Gastroesophageal sphincter (tissue), 4 donors: ENCODE measurements around the gene PTPRK. TPM values are rescaled to one million over a fixed set of nuclear protein-coding genes. Genes with fewer than 3 reads are reported as not detected.

ENCODE experiments used
- ATAC-seq: fragments of 150-250 bp; one replicate; pipeline ENCODE4 v1.9.1; 2016; ENCODE audit warnings: mild to moderate bottlenecking, moderate library complexity
- H3K27ac ChIP-seq, 4 donors: fragments of 200-600 bp; sonication (generic) in 3 of 4; 1 replicate in 3 of 4; 2 replicates in 1 of 4; pipeline ENCODE4 v1.5.1; 2016 to 2019
- H3K27me3 ChIP-seq: fragments of 200-600 bp; sonication (generic); one replicate; pipeline ENCODE4 v1.5.1; 2019
- H3K36me3 ChIP-seq, 2 donors: fragments of 200-600 bp; sonication (generic); one replicate each; pipeline ENCODE4 v1.5.1; 2019; ENCODE audit warnings: control low read depth in 1 of 2
- H3K4me1 ChIP-seq, 3 donors: fragments of 200-600 bp; sonication (generic); 1 replicate in 2 of 3; 2 replicates in 1 of 3; pipeline ENCODE4 v1.5.1; 2016 to 2019; ENCODE audit warnings: control low read depth in 2 of 3
- H3K4me3 ChIP-seq, 2 donors: fragments of 200-600 bp; sonication (generic); one replicate each; pipeline ENCODE4 v1.5.1; 2019; ENCODE audit warnings: mild to moderate bottlenecking in 1 of 2, moderate library complexity in 1 of 2
- H3K9me3 ChIP-seq, 3 donors: fragments of 200-600 bp; sonication (generic); one replicate each; pipeline ENCODE4 v1.5.1; 2017 to 2019; ENCODE audit warnings: control low read depth in 2 of 3
- EP300 ChIP-seq: sonication (generic); formaldehyde crosslinking; IDR thresholded peaks from one replicate; pipeline ENCODE4 v1.6.1; 2017; ENCODE audit warnings: antibody characterized with exemption, mild to moderate bottlenecking
- POLR2A ChIP-seq, 2 donors: fragments of 450-650 bp; IDR thresholded peaks; one replicate each; pipeline ENCODE4 v1.6.1; 2017; ENCODE audit warnings: antibody characterized with exemption in 2 of 2, mild to moderate bottlenecking in 2 of 2, moderate library complexity in 1 of 2
- POLR2AphosphoS5 ChIP-seq: sonication (generic); formaldehyde crosslinking; IDR thresholded peaks from one replicate; pipeline ENCODE4 v1.6.1; 2017; ENCODE audit warnings: antibody characterized with exemption
- WGBS, 2 donors: methylation state at CpG; one replicate each; pipeline ENCODE4 v1.1.5; 2018; ENCODE audit warnings: low coverage in 1 of 2; 5-methylcytosine and 5-hydroxymethylcytosine counted together
- total RNA-seq, 4 donors: library from RNA; depleted of rRNA; stranded (reverse); fragments of >200 nt; gene quantifications; one replicate each; pipeline ENCODE4 v1.1.0, GENCODE V29; 2016
- TF ChIP-seq, protein P1 (sequence below), 4 experiments: fragments of 200-600 bp in 2 of 4; fragments of 450-650 bp in 2 of 4; sonication (generic) in 1 of 4; IDR thresholded peaks; one replicate each; pipeline ENCODE4 v1.5.1; 2017 to 2019; ENCODE audit warnings: antibody characterized with exemption in 4 of 4, mild to moderate bottlenecking in 2 of 4, moderate library complexity in 2 of 4

PTPRK gene
- total RNA-seq, 4 donors from 2014 or later = 42.0 to 47.6 (median 45.8) TPM

DNA sequence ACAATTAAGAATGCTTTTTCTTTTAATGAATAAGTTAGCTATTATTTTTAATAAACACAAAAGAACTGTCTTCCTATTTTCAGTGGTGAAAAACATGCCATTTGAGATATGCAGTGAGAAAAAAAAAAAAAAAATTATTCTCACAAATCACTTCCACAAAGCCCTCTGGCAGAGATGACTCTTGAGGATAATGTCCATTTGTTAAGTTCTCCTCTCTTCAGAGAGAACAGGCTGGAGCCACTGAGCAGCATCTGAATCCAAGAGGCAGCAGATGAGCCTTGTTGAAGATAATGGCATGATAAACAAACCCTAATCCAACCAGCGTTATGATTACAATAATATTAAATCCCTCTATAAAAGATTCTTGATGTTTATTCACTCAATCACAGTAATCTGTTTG is 105.0 kb downstream of the PTPRK start:
- H3K4me3 ChIP-seq = no peak overlapping the region
- TF ChIP-seq POLR2AphosphoS5 = no peak
- TF ChIP-seq POLR2A (IDR thresholded peaks at IDR 0.05) = no peak
- H3K27me3 ChIP-seq = no peaks in the 10 kb centered on the region
- 36 to 44% methylated on average over 1 of the region's 1 CpG for WGBS, 2 donors
- H3K4me1 ChIP-seq = peaks cover 0 to 12% (median 0%) of the 10 kb centered on the region in 3 donors
- no peaks in the 10 kb centered on the region for H3K36me3 ChIP-seq
- no peak overlapping the region for H3K27ac ChIP-seq
- no peak for ATAC-seq
- H3K9me3 ChIP-seq = no peaks in the 10 kb centered on the region

DNA sequence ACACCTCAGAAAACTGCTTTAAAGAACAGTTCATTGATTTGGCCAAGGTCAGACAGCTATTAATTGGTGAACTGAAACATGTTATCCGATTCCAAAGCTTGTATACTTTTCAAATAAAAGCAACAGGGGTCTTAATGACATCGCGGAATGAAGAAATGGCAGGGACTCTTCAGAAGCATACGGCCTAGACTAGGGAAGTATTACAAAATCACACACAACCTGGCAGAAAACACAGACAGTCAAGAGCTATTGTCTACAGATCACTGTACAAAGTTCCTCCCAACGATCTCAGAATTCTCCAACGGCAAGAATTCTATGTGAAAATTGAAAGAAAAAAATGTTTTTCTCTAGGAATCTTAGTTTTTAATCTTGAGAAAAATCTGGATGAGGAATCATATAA is 105.5 kb downstream of the PTPRK start:
- no peaks in the 10 kb centered on the region for H3K36me3 ChIP-seq
- TF ChIP-seq POLR2A (IDR thresholded peaks at IDR 0.05) (no peak), POLR2AphosphoS5 (no peak), EP300 (no peak)
- TF ChIP-seq, protein P1, sequence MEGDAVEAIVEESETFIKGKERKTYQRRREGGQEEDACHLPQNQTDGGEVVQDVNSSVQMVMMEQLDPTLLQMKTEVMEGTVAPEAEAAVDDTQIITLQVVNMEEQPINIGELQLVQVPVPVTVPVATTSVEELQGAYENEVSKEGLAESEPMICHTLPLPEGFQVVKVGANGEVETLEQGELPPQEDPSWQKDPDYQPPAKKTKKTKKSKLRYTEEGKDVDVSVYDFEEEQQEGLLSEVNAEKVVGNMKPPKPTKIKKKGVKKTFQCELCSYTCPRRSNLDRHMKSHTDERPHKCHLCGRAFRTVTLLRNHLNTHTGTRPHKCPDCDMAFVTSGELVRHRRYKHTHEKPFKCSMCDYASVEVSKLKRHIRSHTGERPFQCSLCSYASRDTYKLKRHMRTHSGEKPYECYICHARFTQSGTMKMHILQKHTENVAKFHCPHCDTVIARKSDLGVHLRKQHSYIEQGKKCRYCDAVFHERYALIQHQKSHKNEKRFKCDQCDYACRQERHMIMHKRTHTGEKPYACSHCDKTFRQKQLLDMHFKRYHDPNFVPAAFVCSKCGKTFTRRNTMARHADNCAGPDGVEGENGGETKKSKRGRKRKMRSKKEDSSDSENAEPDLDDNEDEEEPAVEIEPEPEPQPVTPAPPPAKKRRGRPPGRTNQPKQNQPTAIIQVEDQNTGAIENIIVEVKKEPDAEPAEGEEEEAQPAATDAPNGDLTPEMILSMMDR (IDR thresholded peaks at IDR 0.05) = no peak
- H3K9me3 ChIP-seq = no peaks in the 10 kb centered on the region
- H3K4me1 ChIP-seq = peaks cover 0 to 12% (median 0%) of the 10 kb centered on the region in 3 donors
- no peaks in the 10 kb centered on the region for H3K27me3 ChIP-seq
- no peak for ATAC-seq
- H3K4me3 ChIP-seq = no peak overlapping the region
- WGBS, 2 donors = 55 to 74% methylated on average over 5 to 6 of the region's 6 CpGs
- H3K27ac ChIP-seq = no peak overlapping the region

DNA sequence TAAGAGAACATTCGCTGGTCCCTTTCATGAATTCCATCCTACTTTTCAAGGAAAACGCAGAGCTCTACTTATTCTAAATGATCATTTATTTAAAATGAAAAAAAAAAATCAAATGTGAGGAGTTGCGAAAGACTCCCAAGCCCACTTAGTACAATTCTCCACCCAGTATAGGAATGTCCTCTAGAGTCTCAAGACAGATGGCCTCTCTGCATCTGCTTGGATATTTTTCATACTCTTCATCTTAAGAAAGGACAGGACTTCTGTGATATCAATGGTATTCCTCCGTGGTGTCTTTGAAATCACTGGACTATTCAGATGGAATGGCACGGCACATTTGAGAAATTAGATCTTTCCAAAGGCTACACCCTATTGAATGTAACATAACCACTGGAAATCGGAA is 107.1 kb downstream of the PTPRK start:
- 87 to 91% methylated on average over 6 of the region's 6 CpGs for WGBS, 2 donors
- Histone ChIP-seq H3K27ac (no peak overlapping the region), H3K27me3 (no peaks in the 10 kb centered on the region), H3K4me3 (no peak overlapping the region), H3K4me1 (peaks cover 0 to 12% (median 0%) of the 10 kb centered on the region in 3 donors), H3K36me3 (no peaks in the 10 kb centered on the region), H3K9me3 (no peaks in the 10 kb centered on the region)
- TF ChIP-seq POLR2AphosphoS5 (no peak), POLR2A (IDR thresholded peaks at IDR 0.05) (no peak), EP300 (no peak)
- TF ChIP-seq, protein P1 (IDR thresholded peaks at IDR 0.05) = no peak
- no peak for ATAC-seq

DNA sequence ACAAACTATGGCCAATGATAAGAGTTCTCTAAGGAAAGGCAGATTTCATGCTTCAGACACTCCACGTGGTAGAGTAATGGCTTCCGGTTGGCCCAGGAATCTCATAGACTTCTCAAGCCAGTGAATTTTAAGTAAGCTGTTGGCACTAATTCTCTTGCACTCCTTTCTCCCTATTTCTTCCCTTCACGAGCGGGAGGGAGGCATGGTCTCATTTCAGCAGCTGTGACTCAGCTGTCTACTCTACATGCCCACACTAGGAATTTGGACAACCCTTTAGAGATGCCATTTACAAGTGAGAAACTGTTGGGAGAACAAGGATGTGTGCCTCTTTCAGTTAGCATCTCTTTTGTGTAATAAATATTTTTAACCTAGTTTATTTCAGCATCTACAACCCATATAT is 107.7 kb downstream of the PTPRK start:
- WGBS, 2 donors = 81 to 91% methylated on average over 4 of the region's 4 CpGs
- Histone ChIP-seq H3K36me3 (no peaks in the 10 kb centered on the region), H3K4me1 (peaks cover 0 to 6% (median 0%) of the 10 kb centered on the region in 3 donors), H3K27me3 (no peaks in the 10 kb centered on the region), H3K9me3 (no peaks in the 10 kb centered on the region), H3K27ac (no peak overlapping the region), H3K4me3 (no peak overlapping the region)
- TF ChIP-seq POLR2AphosphoS5 (no peak), POLR2A (IDR thresholded peaks at IDR 0.05) (no peak), EP300 (no peak)
- TF ChIP-seq, protein P1 (IDR thresholded peaks at IDR 0.05) = no peak
- no peak for ATAC-seq

DNA sequence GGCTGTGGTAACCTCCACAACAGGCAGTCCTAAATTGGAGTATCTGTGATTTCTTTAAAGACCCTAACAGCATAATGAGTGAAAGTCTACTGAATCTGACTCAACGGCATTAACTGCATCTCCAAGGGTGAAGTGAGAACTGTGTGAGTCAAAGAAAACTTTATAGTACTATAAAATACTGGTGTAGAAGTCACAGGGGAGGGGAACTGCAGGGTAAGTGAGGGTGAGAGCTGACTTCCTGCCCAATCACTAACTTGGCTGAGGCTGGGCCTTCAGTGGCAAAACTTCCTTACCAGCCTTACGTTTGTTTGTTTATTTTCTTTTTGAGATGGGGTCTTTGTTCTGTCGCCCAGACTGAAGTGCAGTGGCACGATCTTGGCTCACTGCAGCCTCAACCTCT is 109.8 kb downstream of the PTPRK start:
- H3K4me3 ChIP-seq = no peak overlapping the region
- H3K27ac ChIP-seq = no peak overlapping the region
- 87 to 93% methylated on average over 3 to 4 of the region's 4 CpGs for WGBS, 2 donors
- H3K9me3 ChIP-seq = no peaks in the 10 kb centered on the region
- no peak for ATAC-seq
- H3K27me3 ChIP-seq = no peaks in the 10 kb centered on the region
- no peaks in the 10 kb centered on the region for H3K36me3 ChIP-seq
- TF ChIP-seq POLR2AphosphoS5 (no peak), EP300 (no peak), POLR2A (IDR thresholded peaks at IDR 0.05) (no peak)
- TF ChIP-seq, protein P1 (IDR thresholded peaks at IDR 0.05) = no peak
- H3K4me1 ChIP-seq = no peaks in the 10 kb centered on the region
